Heart left ventricle (tissue), 13 donors: Measurements from ENCODE around the gene DDRGK1.

Experiments used
- CTCF ChIP-seq, 12 donors: fragments of 200-600 bp; sonication (generic) in 4 of 12; IDR thresholded peaks; one replicate each; pipeline versions ENCODE4 v1.5.0 to v1.8.0; 2018 to 2022; ENCODE audit warnings: antibody characterized with exemption in 12 of 12, mild to moderate bottlenecking in 5 of 12
- POLR2A ChIP-seq, 2 donors: fragments of 450-650 bp; IDR thresholded peaks; one replicate each; pipeline ENCODE4 v1.6.1; 2017; ENCODE audit warnings: antibody characterized with exemption in 2 of 2, mild to moderate bottlenecking in 2 of 2, moderate library complexity in 2 of 2
- donor health status: ischemic (EF 13 %, LVEDD 7.1; RV severe dilation, severe dysfunction).
- donor health status: DM: no; HTN: yes; CAD: no.
- donor health status: DM: no; HTN: no; CAD: no.
- donor health status: ischemic (EF 25% LVEDD 6.9; RV normal size, moderate dysfunction).
- donor health status: ischemic (EF 25% LVEDD 5.7; RV mildly dilated, moderate dysfunction).
- donor health status: ischemic (EF 35%, LVEDD 5.7; RV mildly dilated, moderate dysfunction).
- donor health status: nonischemic (EF 11% LVEDD 7.7; RV severe dilation, severe dysfunction).
- donor health status: DM: yes; HTN: yes; CAD: no.
- donor health status: PGD.
- donor health status: ischemic (EF 29% LVEDD 5.4; RV normal size, mild dysfunction).
- donor health status: nonischemic (EF 23%, LVEDD 6.1; RV moderate dilation, normal function).

- TF ChIP-seq CTCF (IDR thresholded peaks at IDR 0.05) (no peak), POLR2A (IDR thresholded peaks at IDR 0.05) (no peak)
Measured at GRCh38 chr20:3213226-3213625, 8.7 kb upstream of the DDRGK1 start.
